Measurements from ENCODE around the gene ZNF491. TPM values are rescaled to one million over a fixed set of nuclear protein-coding genes. Genes with fewer than 3 reads are reported as not detected.
A peak's percentile ranks its signal among the peaks of the same experiment; 100 is the strongest.
"Not testable (repeated sequence)": the region's sequence is repeated elsewhere in the genome, so short reads cannot be mapped to it uniquely, and the experiment has no call there.

The ZNF491 gene
- total and polyA plus RNA-seq, 2 donors (not counting 1 experiment from before 2014, with no cell fraction given) = 0.57 to 1.7 TPM

DNA sequence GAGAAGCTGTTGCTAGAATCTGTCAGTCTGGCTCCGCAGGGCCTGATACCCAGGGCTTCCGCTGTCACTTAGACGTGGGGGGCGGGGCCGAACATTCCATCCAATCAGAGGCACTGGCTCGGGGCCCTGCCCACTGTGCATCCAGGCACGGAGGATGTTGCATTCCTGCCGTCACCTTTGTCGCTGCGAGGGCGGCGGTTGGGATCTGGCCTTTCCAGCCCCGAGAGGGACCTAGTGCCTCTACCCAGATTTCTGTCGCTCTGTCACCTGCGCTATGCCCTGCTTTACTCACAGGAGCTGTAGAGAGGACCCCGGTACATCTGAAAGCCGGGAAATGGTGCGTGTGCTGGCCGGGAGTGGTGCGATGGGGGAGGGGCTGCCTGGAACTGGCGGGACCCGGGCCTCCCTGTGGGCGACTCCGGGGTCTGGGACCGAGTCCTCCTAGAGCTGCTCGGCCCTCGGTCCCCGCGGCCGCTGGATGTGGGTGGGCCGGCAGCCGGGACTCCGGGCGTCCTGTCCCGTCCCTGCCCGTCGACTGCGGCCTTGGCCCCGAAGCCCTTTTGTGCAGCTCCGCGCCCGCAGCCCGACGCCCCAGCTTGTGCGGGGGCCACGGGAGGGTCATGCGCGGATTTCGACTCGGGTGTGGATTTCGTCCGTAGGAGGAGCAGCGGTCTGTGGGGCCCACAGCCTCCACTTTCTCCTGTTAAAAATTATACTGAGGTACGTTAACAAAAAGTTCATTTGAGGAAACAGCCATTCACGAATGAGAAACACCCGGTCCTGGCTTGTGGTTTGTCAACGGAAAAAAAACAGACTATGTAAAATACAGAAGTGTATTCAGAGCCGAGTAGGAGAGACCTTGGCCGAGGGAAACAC is 50.5 kb downstream of the ZNF491 start, which contains the start of gene ZNF439:
Gene ZNF439 (plus strand): TSS at position 133 of the 876 bp plus-strand sequence. CDS start 142 bp downstream, at position 275.
- Histone ChIP-seq H3K36me3 (replicated peaks in 1 of 2; ENCODE audit: control extremely low read depth in 1 of 2, control insufficient read depth in 1 of 2, extremely low read depth in 1 of 2, insufficient read depth in 2 of 2, low read length in 1 of 2) (peaks cover 2 to 20% of the 10 kb centered on the region in 2 experiments), H3K79me2 (ENCODE audit: control insufficient read depth, insufficient read depth, low read length) (peaks cover 42% of the 10 kb centered on the region), H3K4me2 (replicated peaks; ENCODE audit: low read depth, low read length, poor library complexity, severe bottlenecking) (peak within 1 kb of the TSS; percentile 84), H3K9ac (ENCODE audit: low read length) (peak within 1 kb of the TSS; percentile 85), H3K27me3 (replicated peaks in 1 of 4; ENCODE audit: control extremely low read depth in 1 of 4, control insufficient read depth in 3 of 4, insufficient read depth in 4 of 4, low read length in 3 of 4) (no peaks in the 10 kb centered on the region), H3K9me3 (ENCODE audit: control extremely low read depth in 1 of 3, control insufficient read depth in 2 of 3, insufficient read depth in 1 of 3, low read length in 2 of 3) (peaks cover 0 to 6% (median 3%) of the 10 kb centered on the region in 3 donors), H3K4me1 (ENCODE audit: control insufficient read depth in 2 of 2, insufficient read depth in 2 of 2, low read length in 2 of 2) (peaks cover 20 to 24% of the 10 kb centered on the region in 2 donors), H3K27ac (ENCODE audit: low read length in 2 of 2) (peak within 1 kb of the TSS; percentile 71 to 72), H3K4me3 (ENCODE audit: control extremely low read depth in 1 of 5, extremely low read depth in 1 of 5, insufficient read depth in 1 of 5, low read depth in 2 of 5, low read length in 4 of 5) (peak within 1 kb of the TSS; percentile 57 to 85 (median 83)), H4K20me1 (ENCODE audit: control insufficient read depth, insufficient read depth, low read length, poor library complexity, severe bottlenecking) (peaks cover 44% of the 10 kb centered on the region), H2AFZ (ENCODE audit: insufficient read depth, low read depth, low read length, poor library complexity, severe bottlenecking) (peak within 1 kb of the TSS; percentile 86)
- Mint-ChIP-seq H3K4me3 (peak within 1 kb of the TSS; percentile 90), H3K9me3 (ENCODE audit: insufficient read depth) (no peaks in the 10 kb centered on the region), H3K4me1 (peaks cover 29% of the 10 kb centered on the region), H3K27me3 (no peaks in the 10 kb centered on the region), H3K27ac (peak within 1 kb of the TSS; percentile 96)
- intact Hi-C loops (cut with micrococcal nuclease) = loop anchor here (1.0 to 2.0 kb wide), 5 partner anchors 35 to 313 kb away; partner anchors contain the start of genes ZNF440, ZNF441, ZNF491 and ZNF700
- TF ChIP-seq, protein P1, sequence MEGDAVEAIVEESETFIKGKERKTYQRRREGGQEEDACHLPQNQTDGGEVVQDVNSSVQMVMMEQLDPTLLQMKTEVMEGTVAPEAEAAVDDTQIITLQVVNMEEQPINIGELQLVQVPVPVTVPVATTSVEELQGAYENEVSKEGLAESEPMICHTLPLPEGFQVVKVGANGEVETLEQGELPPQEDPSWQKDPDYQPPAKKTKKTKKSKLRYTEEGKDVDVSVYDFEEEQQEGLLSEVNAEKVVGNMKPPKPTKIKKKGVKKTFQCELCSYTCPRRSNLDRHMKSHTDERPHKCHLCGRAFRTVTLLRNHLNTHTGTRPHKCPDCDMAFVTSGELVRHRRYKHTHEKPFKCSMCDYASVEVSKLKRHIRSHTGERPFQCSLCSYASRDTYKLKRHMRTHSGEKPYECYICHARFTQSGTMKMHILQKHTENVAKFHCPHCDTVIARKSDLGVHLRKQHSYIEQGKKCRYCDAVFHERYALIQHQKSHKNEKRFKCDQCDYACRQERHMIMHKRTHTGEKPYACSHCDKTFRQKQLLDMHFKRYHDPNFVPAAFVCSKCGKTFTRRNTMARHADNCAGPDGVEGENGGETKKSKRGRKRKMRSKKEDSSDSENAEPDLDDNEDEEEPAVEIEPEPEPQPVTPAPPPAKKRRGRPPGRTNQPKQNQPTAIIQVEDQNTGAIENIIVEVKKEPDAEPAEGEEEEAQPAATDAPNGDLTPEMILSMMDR (IDR thresholded peaks at IDR 0.05) = no peak
- TF ChIP-seq EZH2 (IDR thresholded peaks at IDR 0.05; ENCODE audit: borderline replicate concordance, insufficient read depth, low read depth, low read length, poor library complexity, severe bottlenecking) = no peak
- ATAC-seq (ENCODE audit: low read depth) = peak; percentile 97
- under 1% methylated on average over 56 of the region's 59 CpGs for WGBS (ENCODE audit: insufficient coverage)
- POLR2A ChIA-PET = interaction anchor here (0.6 to 1.0 kb wide), 4 partner anchors 76 to 1477 kb away, joined by 3 to 4 read pairs (median 4); partner anchors contain the start of gene ZNF763
- peak; percentile 93 for DNase-seq
- CTCF ChIA-PET = interaction anchor here (0.6 to 1.7 kb wide), 9 partner anchors 15 to 292 kb away, joined by 3 to 6 read pairs (median 3); partner anchors contain the start of genes ZNF20 and ZNF491

DNA sequence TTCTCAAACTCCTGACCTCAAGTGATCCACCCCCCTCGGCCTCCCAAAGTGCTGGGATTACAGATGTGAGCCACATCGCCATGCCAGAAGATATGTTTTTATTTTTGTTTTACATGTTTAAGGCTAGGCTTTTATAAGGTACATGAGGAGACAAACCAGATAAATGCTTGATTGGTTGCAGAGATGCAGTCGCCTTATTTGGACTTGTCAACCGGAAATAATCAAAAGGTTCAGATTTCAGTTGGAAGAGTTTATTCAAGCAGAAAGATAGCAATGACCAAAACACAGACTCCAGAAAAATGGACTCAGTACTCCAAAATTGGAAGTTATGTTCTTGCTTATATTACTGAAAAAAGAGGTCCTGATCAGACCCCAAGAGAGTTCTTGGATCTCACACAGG is 52.0 kb downstream of the ZNF491 start:
- CTCF ChIA-PET; H3K4me3 Mint-ChIP-seq; ATAC-seq (ENCODE audit: low read depth); H3K4me2 ChIP-seq (replicated peaks; ENCODE audit: low read depth, low read length, poor library complexity, severe bottlenecking); DNase-seq; H3K4me3 ChIP-seq (ENCODE audit: control extremely low read depth in 1 of 5, extremely low read depth in 1 of 5, insufficient read depth in 1 of 5, low read depth in 2 of 5, low read length in 4 of 5); intact Hi-C loops (cut with micrococcal nuclease); H2AFZ ChIP-seq (ENCODE audit: insufficient read depth, low read depth, low read length, poor library complexity, severe bottlenecking); H3K9ac ChIP-seq (ENCODE audit: low read length); H3K9me3 ChIP-seq (ENCODE audit: control extremely low read depth in 1 of 3, control insufficient read depth in 2 of 3, insufficient read depth in 1 of 3, low read length in 2 of 3); H3K27me3 ChIP-seq (replicated peaks in 1 of 4; ENCODE audit: control extremely low read depth in 1 of 4, control insufficient read depth in 3 of 4, insufficient read depth in 4 of 4, low read length in 3 of 4); H3K27me3 Mint-ChIP-seq; H3K9me3 Mint-ChIP-seq (ENCODE audit: insufficient read depth); POLR2A ChIA-PET: not testable (repeated sequence)
- Histone ChIP-seq H3K36me3 (replicated peaks in 1 of 2; ENCODE audit: control extremely low read depth in 1 of 2, control insufficient read depth in 1 of 2, extremely low read depth in 1 of 2, insufficient read depth in 2 of 2, low read length in 1 of 2) (peaks cover 3 to 22% of the 10 kb centered on the region in 2 experiments), H3K4me1 (ENCODE audit: control insufficient read depth in 2 of 2, insufficient read depth in 2 of 2, low read length in 2 of 2) (peaks cover 20 to 24% of the 10 kb centered on the region in 2 donors), H4K20me1 (ENCODE audit: control insufficient read depth, insufficient read depth, low read length, poor library complexity, severe bottlenecking) (peaks cover 55% of the 10 kb centered on the region), H3K27ac (ENCODE audit: low read length in 2 of 2) (peak overlapping the region in 1 of 2 donors; percentile 71), H3K79me2 (ENCODE audit: control insufficient read depth, insufficient read depth, low read length) (peaks cover 56% of the 10 kb centered on the region)
- H3K4me1 Mint-ChIP-seq = peaks cover 34% of the 10 kb centered on the region
- H3K27ac Mint-ChIP-seq = peak overlapping the region; percentile 6
- 79% methylated on average over 2 of the region's 4 CpGs for WGBS (ENCODE audit: insufficient coverage)

Measured in B cell (primary cell).